ENCODE measurements around the gene FZR1. TPM values are rescaled to one million over a fixed set of nuclear protein-coding genes. Genes with fewer than 3 reads are reported as not detected.
A peak's percentile ranks its signal among the peaks of the same experiment; 100 is the strongest.

Gene FZR1
- total and polyA plus RNA-seq, 2 of the 4 experiments (the other 2 are of a cell fraction): 21.5 to 47.8 TPM

- peak overlapping the region; percentile 24; the same call in 1 of the 2 replicates for H3K23ac ChIP-seq (ENCODE audit: low read depth, low read length)
- peak; percentile 90 for ATAC-seq (ENCODE audit: low read depth)
- 0 out of 2 replicates have a peak overlapping the region, but pooled peaks have one; percentile 17 for H3K4me2 ChIP-seq (ENCODE audit: low read depth, low read length)
- peaks cover 29% of the 10 kb centered on the region for H3K4me1 ChIP-seq (ENCODE audit: control insufficient read depth, insufficient read depth, low read length)
- peaks cover 37 to 71% of the 10 kb centered on the region in 2 experiments for H3K79me1 ChIP-seq (ENCODE audit: low read depth in 1 of 2, low read length in 2 of 2)
- POLR2A ChIA-PET (ENCODE audit: unreplicated experiment): no interaction called here
- peak overlapping the region; percentile 90 for H2BK15ac ChIP-seq (ENCODE audit: low read depth, low read length)
- H3K27ac ChIP-seq (ENCODE audit: insufficient read depth, low read length): peak overlapping the region; percentile 51
- peaks cover 6% of the 10 kb centered on the region; the same call in 1 of the 2 replicates for H3K9me1 ChIP-seq (ENCODE audit: insufficient read depth, low read length)
- peak overlapping the region; percentile 72 for H2AFZ ChIP-seq (replicated peaks; ENCODE audit: low read length, poor library complexity)
- peak overlapping the region; percentile 90 for H2AK9ac ChIP-seq (replicated peaks; ENCODE audit: low read depth, low read length, poor library complexity)
- H4K8ac ChIP-seq (ENCODE audit: low read depth in 2 of 2, low read length in 2 of 2): peak overlapping the region; percentile 51 to 74; a peak in 2 of 4 replicates
- H3K4ac ChIP-seq (ENCODE audit: low read depth, low read length): peak overlapping the region; percentile 67
- peak overlapping the region; percentile 68; the same call in 1 of the 2 replicates for H2BK120ac ChIP-seq (ENCODE audit: low read depth, low read length)
- H4K91ac ChIP-seq (ENCODE audit: insufficient read depth, low read depth, low read length): peak overlapping the region; percentile 68
- H3K18ac ChIP-seq (ENCODE audit: low read depth, low read length): no peak overlapping the region
- no peak overlapping the region for H3K4me3 ChIP-seq (ENCODE audit: insufficient read depth, low read depth, low read length)
- no peaks in the 10 kb centered on the region for H3K27me3 ChIP-seq (ENCODE audit: control insufficient read depth, insufficient read depth, low read length)
- peak overlapping the region; percentile 63 for H2BK5ac ChIP-seq (ENCODE audit: low read depth, low read length, poor library complexity, severe bottlenecking)
- WGBS, 2 experiments (ENCODE audit: extremely low coverage in 2 of 2, insufficient read length in 1 of 2): 40% methylated on average over 6 of the region's 26 CpGs; no CpG with 5 or more reads in 1 of the 2 experiments
- H2AK5ac ChIP-seq (ENCODE audit: low read depth, low read length): peak overlapping the region; percentile 94
- peaks cover 49% of the 10 kb centered on the region for H4K20me1 ChIP-seq (ENCODE audit: insufficient read depth, low read length)
- H3K9me3 ChIP-seq (ENCODE audit: control insufficient read depth, insufficient read depth, low read length): no peaks in the 10 kb centered on the region
- intact Hi-C loops (cut with micrococcal nuclease) (no loop called here), dilution Hi-C loops (cut with HindIII; ENCODE audit: low sequenced_read_pairs, unreplicated experiment) (no loop called here), in situ Hi-C loops (cut with MboI; ENCODE audit: low sequenced_read_pairs) (no loop called here)
- H3K56ac ChIP-seq (ENCODE audit: extremely low read depth, insufficient read depth, low read length): no peak overlapping the region
- CTCF ChIA-PET: no interaction called here
- peak; percentile 94 for DNase-seq
- no TSS peak for BruUV-seq (replicated peaks)
- H2BK20ac ChIP-seq (ENCODE audit: low read depth, low read length): peak overlapping the region; percentile 18; the same call in 1 of the 2 replicates
- H4K5ac ChIP-seq (ENCODE audit: low read depth, low read length): no peak overlapping the region; the same call in 1 of the 2 replicates
- peaks cover 43% of the 10 kb centered on the region for H3K36me3 ChIP-seq (ENCODE audit: control insufficient read depth, insufficient read depth, low read length)
- peak overlapping the region; percentile 24; the same call in 1 of the 2 replicates for H3K9ac ChIP-seq (ENCODE audit: low read depth, low read length)
- H3K14ac ChIP-seq (replicated peaks; ENCODE audit: low read depth, low read length): peak overlapping the region; percentile 70; the same call in 1 of the 2 replicates
- TF ChIP-seq RCOR1 (IDR thresholded peaks at IDR 0.05; ENCODE audit: insufficient replicate concordance, low read length): no peak
- no peak for TF ChIP-seq RFX5 (IDR thresholded peaks at IDR 0.05; ENCODE audit: low read depth, low read length)
- TF ChIP-seq NFE2L2 (IDR thresholded peaks at IDR 0.05; ENCODE audit: low read depth, low read length): no peak
- peak; percentile 11; the same call in 1 of the 2 replicates for TF ChIP-seq CEBPB (IDR thresholded peaks at IDR 0.05; ENCODE audit: low read depth, low read length)
- TF ChIP-seq RAD21 (IDR thresholded peaks at IDR 0.05; ENCODE audit: low read length): no peak
- TF ChIP-seq, protein P1, sequence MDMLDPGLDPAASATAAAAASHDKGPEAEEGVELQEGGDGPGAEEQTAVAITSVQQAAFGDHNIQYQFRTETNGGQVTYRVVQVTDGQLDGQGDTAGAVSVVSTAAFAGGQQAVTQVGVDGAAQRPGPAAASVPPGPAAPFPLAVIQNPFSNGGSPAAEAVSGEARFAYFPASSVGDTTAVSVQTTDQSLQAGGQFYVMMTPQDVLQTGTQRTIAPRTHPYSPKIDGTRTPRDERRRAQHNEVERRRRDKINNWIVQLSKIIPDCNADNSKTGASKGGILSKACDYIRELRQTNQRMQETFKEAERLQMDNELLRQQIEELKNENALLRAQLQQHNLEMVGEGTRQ (IDR thresholded peaks at IDR 0.05; ENCODE audit: low read depth, low read length): 0 out of 2 replicates have a peak, but pooled peaks have one; percentile 19
- TF ChIP-seq POLR2A (IDR thresholded peaks at IDR 0.05; ENCODE audit: low read depth, low read length): peak; percentile 34; the same call in 1 of the 2 replicates
- TF ChIP-seq SMC3 (IDR thresholded peaks at IDR 0.05; ENCODE audit: low read depth, low read length): no peak
- TF ChIP-seq CTCF (conservative IDR thresholded peaks at IDR 0.05; ENCODE audit: low read depth, low read length): no peak
- TF ChIP-seq BHLHE40 (IDR thresholded peaks at IDR 0.05; ENCODE audit: low read depth, low read length): peak; percentile 55; the same call in 1 of the 2 replicates
- peak; percentile 97 for TF ChIP-seq MAFK (IDR thresholded peaks at IDR 0.05; ENCODE audit: low read depth, low read length)
- TF ChIP-seq, protein P2, sequence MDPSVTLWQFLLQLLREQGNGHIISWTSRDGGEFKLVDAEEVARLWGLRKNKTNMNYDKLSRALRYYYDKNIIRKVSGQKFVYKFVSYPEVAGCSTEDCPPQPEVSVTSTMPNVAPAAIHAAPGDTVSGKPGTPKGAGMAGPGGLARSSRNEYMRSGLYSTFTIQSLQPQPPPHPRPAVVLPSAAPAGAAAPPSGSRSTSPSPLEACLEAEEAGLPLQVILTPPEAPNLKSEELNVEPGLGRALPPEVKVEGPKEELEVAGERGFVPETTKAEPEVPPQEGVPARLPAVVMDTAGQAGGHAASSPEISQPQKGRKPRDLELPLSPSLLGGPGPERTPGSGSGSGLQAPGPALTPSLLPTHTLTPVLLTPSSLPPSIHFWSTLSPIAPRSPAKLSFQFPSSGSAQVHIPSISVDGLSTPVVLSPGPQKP (IDR thresholded peaks at IDR 0.05; ENCODE audit: borderline replicate concordance, low read depth, low read length): no peak
- no peak for TF ChIP-seq CHD1 (IDR thresholded peaks at IDR 0.05; ENCODE audit: low read depth, low read length)
- TF ChIP-seq FOS (IDR thresholded peaks at IDR 0.05; ENCODE audit: low read depth, low read length): no peak
Measured at GRCh38 chr19:3459089-3459881, 46.8 kb upstream of the FZR1 start.

Measured in IMR-90 (cell line).